Colonic mucosa (tissue), 4 donors: Measurements from ENCODE around the gene CCDC184. TPM values are rescaled to one million over a fixed set of nuclear protein-coding genes. Genes with fewer than 3 reads are reported as not detected.

ENCODE experiments used
- DNase-seq: peaks from one replicate; pipeline ENCODE4 v3.0.0-alpha.2; 2020
- H3K27ac ChIP-seq: fragments of 200-600 bp; one replicate; pipeline ENCODE4 v1.8.0; 2021
- H3K27me3 ChIP-seq: fragments of 200-600 bp; one replicate; pipeline ENCODE4 v1.8.0; 2021
- H3K36me3 ChIP-seq: fragments of 200-600 bp; one replicate; pipeline ENCODE4 v1.8.0; 2021
- H3K4me1 ChIP-seq: fragments of 200-600 bp; one replicate; pipeline ENCODE4 v1.8.0; 2021; ENCODE audit warnings: mild to moderate bottlenecking
- H3K4me3 ChIP-seq: fragments of 200-600 bp; one replicate; pipeline ENCODE4 v1.8.0; 2021
- H3K9ac ChIP-seq, 2 donors: one replicate each; pipeline ENCODE4 v1.7.0; 2013; ENCODE audit warnings: control low read depth in 2 of 2, low read depth in 2 of 2, low read length in 2 of 2
- H3K9me3 ChIP-seq: fragments of 200-600 bp; one replicate; pipeline ENCODE4 v1.8.0; 2021
- CTCF ChIP-seq: fragments of 200-600 bp; IDR thresholded peaks from one replicate; pipeline ENCODE4 v1.8.0; 2022; ENCODE audit warnings: antibody characterized with exemption, mild to moderate bottlenecking
- intact Hi-C: fragments of 100-400 bp; cut with DNase I; formaldehyde crosslinking; loops from one replicate; pipeline ENCODE4 v1.14.1; 2022
- total RNA-seq, 2 donors: library from RNA; stranded (reverse); fragmentation: NEBNext Ultra II Directional in 1 of 2; extraction: Animal tissue kit (Norgen Biotek cat#: 25700) in 1 of 2; gene quantifications; one replicate each; pipeline ENCODE4 v1.2.1, GENCODE V29; 2021
- donor health status: healthy.
- donor health status: DM: no; HTN: no; CAD: no.
- donor health status: DM: no; HTN: no; CAD: no.

CCDC184 gene
- total RNA-seq, 2 donors from 2014 or later = 0.35 to 0.53 TPM

GRCh38 chr12:48169011-48169410, 14.4 kb upstream of the CCDC184 start:
- intact Hi-C loops = loop anchor here (5.0 to 10.0 kb wide), 3 partner anchors 87 to 214 kb away; no protein-coding TSS in a partner anchor

GRCh38 chr12:48175613-48176416, 7.6 kb upstream of the CCDC184 start:
- Histone ChIP-seq H3K36me3 (no peaks in the 10 kb centered on the region), H3K4me1 (no peaks in the 10 kb centered on the region), H3K27me3 (no peaks in the 10 kb centered on the region), H3K4me3 (no peak overlapping the region), H3K9me3 (no peaks in the 10 kb centered on the region), H3K27ac (no peak overlapping the region), H3K9ac (no peak overlapping the region)
- no peak for DNase-seq
- no peak for TF ChIP-seq CTCF
- intact Hi-C loops = no loop called here

More at GRCh38 chr12:48169011-48169410, 14.4 kb upstream of the CCDC184 start:
- no peaks in the 10 kb centered on the region for H3K9me3 ChIP-seq
- DNase-seq = no peak
- H3K27ac ChIP-seq = no peak overlapping the region
- H3K36me3 ChIP-seq = no peaks in the 10 kb centered on the region
- TF ChIP-seq CTCF = no peak
- H3K9ac ChIP-seq = no peak overlapping the region
- H3K27me3 ChIP-seq = no peaks in the 10 kb centered on the region
- no peaks in the 10 kb centered on the region for H3K4me1 ChIP-seq
- no peak overlapping the region for H3K4me3 ChIP-seq

- Histone ChIP-seq H3K27ac (no peak overlapping the region), H3K9ac (no peak overlapping the region), H3K4me3 (no peak overlapping the region), H3K4me1 (no peaks in the 10 kb centered on the region), H3K36me3 (no peaks in the 10 kb centered on the region), H3K27me3 (no peaks in the 10 kb centered on the region), H3K9me3 (no peaks in the 10 kb centered on the region)
- intact Hi-C loops = no loop called here
- TF ChIP-seq CTCF = no peak
- DNase-seq = no peak
These were observed 7.1 kb upstream of the CCDC184 start for GRCh38 chr12:48176417-48176751.

GRCh38 chr12:48177982-48178381, 5.5 kb upstream of the CCDC184 start:
- intact Hi-C loops = no loop called here
- DNase-seq = no peak
- H3K27ac ChIP-seq = no peak overlapping the region
- no peak overlapping the region for H3K9ac ChIP-seq
- H3K4me3 ChIP-seq = no peak overlapping the region
- H3K27me3 ChIP-seq = peaks cover 4% of the 10 kb centered on the region
- no peaks in the 10 kb centered on the region for H3K36me3 ChIP-seq
- H3K4me1 ChIP-seq = no peaks in the 10 kb centered on the region
- no peak for TF ChIP-seq CTCF
- H3K9me3 ChIP-seq = no peaks in the 10 kb centered on the region

- intact Hi-C loops = no loop called here
- no peak for TF ChIP-seq CTCF
- H3K27me3 ChIP-seq = peaks cover 15% of the 10 kb centered on the region
These were observed 4.0 kb upstream of the CCDC184 start for GRCh38 chr12:48179466-48179865.

More at GRCh38 chr12:48179466-48179865, 4.0 kb upstream of the CCDC184 start:
- H3K9ac ChIP-seq = no peak overlapping the region
- H3K27ac ChIP-seq = no peak overlapping the region
- H3K4me1 ChIP-seq = no peaks in the 10 kb centered on the region
- no peak for DNase-seq
- no peaks in the 10 kb centered on the region for H3K36me3 ChIP-seq
- no peaks in the 10 kb centered on the region for H3K9me3 ChIP-seq
- H3K4me3 ChIP-seq = no peak overlapping the region
